HG03280 (cell line): Measurements from ENCODE around the gene SHFL.

Experiments used
- ATAC-seq: cut with Tn5 transposase; IDR thresholded peaks from one replicate; pipeline ENCODE4 v1.9.1; 2021; ENCODE audit warnings: mild to moderate bottlenecking, moderate library complexity; ENCODE audit not compliant: unreplicated experiment

SHFL gene

DNA sequence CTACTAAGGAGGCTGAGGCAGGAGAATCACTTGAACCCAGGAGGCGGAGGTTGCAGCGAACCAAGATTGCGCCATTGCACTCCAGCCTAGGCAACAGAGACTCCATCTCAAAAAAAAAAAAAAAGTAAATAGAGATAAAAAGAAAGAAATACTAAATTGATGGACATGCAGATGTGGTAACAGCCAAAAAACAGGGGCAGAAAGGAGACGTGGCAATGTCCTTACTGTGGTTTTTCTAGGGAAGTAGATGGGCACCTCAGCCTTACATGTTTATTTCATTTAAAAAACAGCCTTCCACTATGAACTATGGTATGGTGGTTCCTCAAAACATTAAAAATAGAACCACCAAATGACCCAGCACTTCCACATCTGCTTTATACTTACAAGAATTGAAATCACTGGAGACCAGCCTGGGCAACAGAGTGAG, 40.1 kb downstream of the SHFL start:
- no peak for ATAC-seq

DNA sequence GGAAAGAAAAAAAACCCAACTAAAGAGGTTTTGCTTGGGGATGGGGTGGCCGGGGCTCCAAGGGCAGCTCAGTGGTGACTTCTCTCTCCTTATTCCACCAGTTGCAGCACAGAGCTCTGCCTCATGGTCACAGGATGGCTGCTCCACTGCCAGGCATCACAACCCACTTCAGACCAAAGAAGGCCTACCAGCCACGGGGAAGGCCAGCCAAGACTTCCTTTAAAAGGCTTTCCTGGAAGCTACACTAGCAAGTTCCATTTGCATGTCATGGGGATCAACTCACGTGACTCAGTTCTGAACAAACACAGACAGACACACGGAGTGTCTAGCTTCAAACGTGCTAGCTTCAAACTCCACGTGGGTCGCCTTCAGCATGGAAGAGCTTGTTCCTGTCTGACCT, 46.8 kb downstream of the SHFL start:
- no peak for ATAC-seq

- no peak for ATAC-seq
Measured at GRCh38 chr19:10133596-10133995, 47.5 kb downstream of the SHFL start.

GRCh38 chr19:10134040-10134439, 47.9 kb downstream of the SHFL start:
- no peak for ATAC-seq

DNA sequence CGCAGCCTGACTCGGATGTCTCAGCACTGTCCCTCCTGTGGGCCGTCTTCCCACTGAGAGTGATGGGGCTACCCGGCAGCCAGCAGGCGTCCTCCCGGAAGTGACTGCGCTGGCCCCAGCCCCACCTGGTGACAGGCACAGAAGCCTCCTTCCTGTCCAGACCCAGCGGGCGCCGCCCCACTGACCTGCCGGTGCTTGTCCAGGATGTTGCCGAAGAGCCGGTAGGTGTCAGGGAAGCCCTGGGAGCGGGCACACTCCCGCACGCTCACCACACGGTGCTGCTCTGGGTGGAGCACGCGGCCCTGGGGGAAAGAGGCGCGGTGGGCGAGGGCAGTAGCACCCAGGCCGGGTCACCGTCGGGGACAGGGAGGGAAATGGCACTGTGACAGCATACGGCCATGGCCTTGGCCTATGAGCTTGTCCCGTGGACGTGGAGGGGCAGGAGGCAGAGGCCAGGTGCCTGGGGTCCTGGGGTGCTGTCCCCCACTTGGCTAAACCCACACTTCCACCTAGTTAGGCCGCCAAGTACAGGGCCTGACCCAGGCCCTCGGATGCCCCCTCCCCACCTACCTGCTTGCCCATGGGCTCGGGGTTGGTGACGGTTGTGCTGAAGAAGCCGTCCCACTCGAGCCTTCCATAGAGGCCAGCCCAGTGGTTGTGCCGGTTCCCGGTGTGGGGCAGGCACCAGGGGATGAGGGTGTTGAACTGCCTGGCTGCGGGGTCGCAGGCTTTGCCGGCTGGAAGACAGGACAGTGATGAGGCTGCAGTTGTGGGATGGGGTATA, 49.6 kb downstream of the SHFL start:
- no peak for ATAC-seq

- ATAC-seq, result no peak
Measured at GRCh38 chr19:10136936-10137335, 50.8 kb downstream of the SHFL start.

- no peak for ATAC-seq
Measured at GRCh38 chr19:10137751-10138682, 51.9 kb downstream of the SHFL start.

GRCh38 chr19:10138879-10139795, 53.0 kb downstream of the SHFL start:
- no peak for ATAC-seq

- ATAC-seq, result no peak
Measured at GRCh38 chr19:10139952-10140351, 53.8 kb downstream of the SHFL start.

GRCh38 chr19:10141479-10141878, 55.4 kb downstream of the SHFL start:
- ATAC-seq, result no peak

- ATAC-seq, result no peak
Measured at GRCh38 chr19:10141973-10142372, 55.9 kb downstream of the SHFL start.
